Stimulated activated CD4-positive, alpha-beta T cell treated with anti-CD3 and anti-CD28 coated beads, Interleukin-1b, Interleukin-23, amount 100 ng/mL, for 4 hours (primary cell): ENCODE measurements around the gene RBM8A.

Experiments used
- DNase-seq, 2 donors: peaks; one replicate each; pipeline ENCODE4 v3.0.0-alpha.2; 2020; ENCODE audit warnings: low read depth in 2 of 2

RBM8A gene

GRCh38 chr1:145884675-145885074, 42.6 kb downstream of the RBM8A start:
- DNase-seq = no peak

- no peak for DNase-seq
These were observed 47.5 kb downstream of the RBM8A start for GRCh38 chr1:145879775-145880174.

- no peak for DNase-seq
These were observed 48.6 kb downstream of the RBM8A start for GRCh38 chr1:145878724-145879123.

- DNase-seq = no peak
These were observed 49.3 kb downstream of the RBM8A start for GRCh38 chr1:145877923-145878486.

- no peak for DNase-seq
These were observed 52.6 kb downstream of the RBM8A start for GRCh38 chr1:145874646-145875045.

GRCh38 chr1:145871994-145872924, 55.0 kb downstream of the RBM8A start:
- DNase-seq = peak; percentile 12 to 22
